Mesenchymal stem cell (in vitro differentiated cells and primary cell): ENCODE results near the gene ERMN.
"Not testable (repeated sequence)": the region's sequence is repeated elsewhere in the genome, so short reads cannot be mapped to it uniquely, and the experiment has no call there.

Experiments
- DNase-seq: peaks from one replicate; pipeline ENCODE4 v3.0.0-alpha.2; 2013
- H2AFZ ChIP-seq: one replicate; pipeline ENCODE4 v1.6.1; 2013; ENCODE audit warnings: low read depth, mild to moderate bottlenecking, control low read depth, inconsistent platforms, low read length, moderate library complexity
- H2AK5ac ChIP-seq: 2 replicates; pipeline ENCODE4 v1.6.1; 2013; ENCODE audit warnings: low read length, moderate library complexity, mild to moderate bottlenecking, inconsistent platforms; ENCODE audit not compliant: severe bottlenecking
- H2BK120ac ChIP-seq: one replicate; pipeline ENCODE4 v1.6.1; 2013; ENCODE audit warnings: low read depth, mild to moderate bottlenecking, inconsistent platforms, low read length, moderate library complexity
- H2BK12ac ChIP-seq, 2 experiments: one replicate each; pipeline ENCODE4 v1.6.1; 2013; ENCODE audit warnings: inconsistent platforms in 2 of 2, low read length in 2 of 2, mild to moderate bottlenecking in 2 of 2, moderate library complexity in 2 of 2, control low read depth in 1 of 2
- H2BK15ac ChIP-seq: one replicate; pipeline ENCODE4 v1.6.1; 2013; ENCODE audit warnings: mild to moderate bottlenecking, low read depth, inconsistent platforms; ENCODE audit not compliant: poor library complexity, severe bottlenecking
- H2BK5ac ChIP-seq: 2 replicates; pipeline ENCODE4 v1.6.1; 2013; ENCODE audit warnings: low read depth, mild to moderate bottlenecking, low read length, control low read depth, inconsistent platforms; ENCODE audit not compliant: poor library complexity, severe bottlenecking
- H3K14ac ChIP-seq, 2 experiments: one replicate each; pipeline ENCODE4 v1.6.1; 2013; ENCODE audit warnings: inconsistent platforms in 2 of 2, low read length in 2 of 2, control low read depth in 1 of 2, mild to moderate bottlenecking in 1 of 2, moderate library complexity in 1 of 2
- H3K18ac ChIP-seq, 2 experiments: one replicate each; pipeline ENCODE4 v1.6.1; 2013; ENCODE audit warnings: inconsistent platforms in 2 of 2, low read length in 2 of 2, control low read depth in 1 of 2, low read depth in 1 of 2, mild to moderate bottlenecking in 1 of 2
- H3K23ac ChIP-seq, 2 experiments: one replicate each; pipeline ENCODE4 v1.6.1; 2013; ENCODE audit warnings: inconsistent platforms in 2 of 2, low read length in 2 of 2, mild to moderate bottlenecking in 2 of 2, moderate library complexity in 2 of 2, control low read depth in 1 of 2
- H3K27ac ChIP-seq: 2 replicates; pipeline ENCODE4 v1.5.1; 2013; ENCODE audit warnings: mild to moderate bottlenecking, moderate library complexity, low read length, control low read depth, inconsistent platforms; ENCODE audit not compliant: poor library complexity, severe bottlenecking
- H3K27me3 ChIP-seq, 2 experiments: 2 replicates each; pipeline versions ENCODE4 v1.6.1 to v1.7.0; 2013; ENCODE audit warnings: low read length in 2 of 2, mild to moderate bottlenecking in 2 of 2, moderate library complexity in 2 of 2, control low read depth in 1 of 2, inconsistent platforms in 1 of 2; ENCODE audit not compliant: control insufficient read depth in 1 of 2, insufficient read depth in 1 of 2
- H3K36me3 ChIP-seq, 2 experiments: 2 replicates each; pipeline versions ENCODE4 v1.6.1 to v1.7.0; 2013; ENCODE audit warnings: low read length in 2 of 2, control low read depth in 1 of 2, inconsistent platforms in 1 of 2, low read depth in 1 of 2, mild to moderate bottlenecking in 1 of 2; ENCODE audit not compliant: insufficient read depth in 2 of 2, control insufficient read depth in 1 of 2
- H3K4ac ChIP-seq, 2 experiments: one replicate each; pipeline ENCODE4 v1.6.1; 2013; ENCODE audit warnings: inconsistent platforms in 2 of 2, low read length in 2 of 2, mild to moderate bottlenecking in 2 of 2, moderate library complexity in 2 of 2, control low read depth in 1 of 2, low read depth in 1 of 2
- H3K4me1 ChIP-seq: 2 replicates; pipeline ENCODE4 v1.6.1; 2013; ENCODE audit warnings: low read depth, low read length, control low read depth; ENCODE audit not compliant: control insufficient read depth, insufficient read depth
- H3K4me2 ChIP-seq: 2 replicates; pipeline ENCODE4 v1.6.1; 2013; ENCODE audit warnings: low read length, mild to moderate bottlenecking, inconsistent platforms; ENCODE audit not compliant: poor library complexity, severe bottlenecking
- H3K4me3 ChIP-seq, 2 experiments: 2 replicates each; pipeline versions ENCODE4 v1.5.1 to v1.7.0; 2013; ENCODE audit warnings: low read length in 2 of 2, mild to moderate bottlenecking in 2 of 2, control low read depth in 1 of 2, low read depth in 1 of 2; ENCODE audit not compliant: insufficient read depth in 1 of 2
- H3K79me1 ChIP-seq: replicated peaks from 2 replicates; pipeline ENCODE4 v1.6.1; 2013; ENCODE audit warnings: mild to moderate bottlenecking, control low read depth, low read length, inconsistent platforms; ENCODE audit not compliant: poor library complexity, severe bottlenecking
- H3K9ac ChIP-seq: 2 replicates; pipeline ENCODE4 v1.7.0; 2013; ENCODE audit warnings: mild to moderate bottlenecking, low read length, moderate library complexity
- H3K9me3 ChIP-seq: 2 replicates; pipeline ENCODE4 v1.7.0; 2013; ENCODE audit warnings: mild to moderate bottlenecking, low read length; ENCODE audit not compliant: control insufficient read depth
- H4K8ac ChIP-seq: one replicate; pipeline ENCODE4 v1.6.1; 2013; ENCODE audit warnings: inconsistent platforms, mild to moderate bottlenecking, low read length, moderate library complexity
- H4K91ac ChIP-seq: one replicate; pipeline ENCODE4 v1.6.1; 2013; ENCODE audit warnings: mild to moderate bottlenecking, low read length, inconsistent platforms
- whole genome bisulfite sequencing: methylation state at CpG from one replicate; pipeline ENCODE4 v1.1.7; 2013; ENCODE audit warnings: mixed read lengths; 5-methylcytosine and 5-hydroxymethylcytosine counted together

Gene ERMN

GRCh38 chr2:157345647-157346389, 20.2 kb upstream of the ERMN start:
- H2AK5ac ChIP-seq, result no peak overlapping the region
- H3K27ac ChIP-seq, result no peak overlapping the region
- no CpG with 5 or more reads among the region's 2 CpGs for WGBS
- no peak overlapping the region for H3K14ac ChIP-seq
- no peak overlapping the region for H4K91ac ChIP-seq
- H3K4me2 ChIP-seq, result no peak overlapping the region
- no peak overlapping the region for H3K23ac ChIP-seq
- H3K4ac ChIP-seq, result no peak overlapping the region
- no peak overlapping the region for H2BK5ac ChIP-seq
- H3K79me1 ChIP-seq, result no peaks in the 10 kb centered on the region
- H4K8ac ChIP-seq, result no peak overlapping the region
- no peak overlapping the region for H2BK120ac ChIP-seq
- no peaks in the 10 kb centered on the region for H3K27me3 ChIP-seq
- H3K18ac ChIP-seq, result no peak overlapping the region
- H2AFZ ChIP-seq, result no peak overlapping the region
- no peaks in the 10 kb centered on the region for H3K4me1 ChIP-seq
- no peaks in the 10 kb centered on the region for H3K36me3 ChIP-seq
- H2BK15ac ChIP-seq, result no peak overlapping the region
- DNase-seq, result no peak
- H3K9ac ChIP-seq, result no peak overlapping the region
- no peak overlapping the region for H2BK12ac ChIP-seq
- peaks cover 13% of the 10 kb centered on the region for H3K9me3 ChIP-seq
- no peak overlapping the region for H3K4me3 ChIP-seq

GRCh38 chr2:157341381-157341780, 15.8 kb upstream of the ERMN start:
- not testable (repeated sequence) for H3K27ac ChIP-seq, H2BK15ac ChIP-seq, H3K18ac ChIP-seq, H3K4me2 ChIP-seq, H4K8ac ChIP-seq, H2BK12ac ChIP-seq, H3K4me3 ChIP-seq, H3K4me1 ChIP-seq, H2BK5ac ChIP-seq, H2AK5ac ChIP-seq, H4K91ac ChIP-seq, H2BK120ac ChIP-seq, DNase-seq, H3K4ac ChIP-seq, H3K23ac ChIP-seq, H3K9ac ChIP-seq, H3K79me1 ChIP-seq, H3K27me3 ChIP-seq, H3K36me3 ChIP-seq, H3K14ac ChIP-seq, H2AFZ ChIP-seq
- H3K9me3 ChIP-seq, result peaks cover 13% of the 10 kb centered on the region
- 100% methylated on average over 2 of the region's 2 CpGs for WGBS

- Histone ChIP-seq H3K4me3 (no peak overlapping the region), H3K4me1 (no peaks in the 10 kb centered on the region), H3K23ac (no peak overlapping the region), H2BK120ac (no peak overlapping the region), H3K27me3 (no peaks in the 10 kb centered on the region), H3K18ac (no peak overlapping the region), H3K36me3 (no peaks in the 10 kb centered on the region), H4K91ac (no peak overlapping the region), H3K9ac (no peak overlapping the region), H4K8ac (no peak overlapping the region), H3K9me3 (peaks cover 10% of the 10 kb centered on the region), H2AFZ (no peak overlapping the region), H3K14ac (no peak overlapping the region), H3K27ac (no peak overlapping the region), H2BK5ac (no peak overlapping the region), H2BK12ac (no peak overlapping the region), H2AK5ac (no peak overlapping the region), H3K4me2 (no peak overlapping the region), H2BK15ac (no peak overlapping the region), H3K79me1 (no peaks in the 10 kb centered on the region), H3K4ac (no peak overlapping the region)
- no peak for DNase-seq
- WGBS, result 96% methylated on average over 4 of the region's 4 CpGs
Observed at GRCh38 chr2:157339965-157340655, 14.5 kb upstream of the ERMN start.

- H3K9me3 ChIP-seq, result peaks cover 4% of the 10 kb centered on the region
- no peaks in the 10 kb centered on the region for H3K36me3 ChIP-seq
- H2AFZ ChIP-seq, result no peak overlapping the region
- no peak overlapping the region for H3K23ac ChIP-seq
- no peak overlapping the region for H2BK12ac ChIP-seq
- H3K18ac ChIP-seq, result no peak overlapping the region
- no peak overlapping the region for H3K4me3 ChIP-seq
- no peak overlapping the region for H3K4me2 ChIP-seq
- no peak overlapping the region for H2BK5ac ChIP-seq
- no peak overlapping the region for H3K14ac ChIP-seq
- no peak overlapping the region for H3K27ac ChIP-seq
- H2BK15ac ChIP-seq, result no peak overlapping the region
- H4K8ac ChIP-seq, result no peak overlapping the region
- no peak overlapping the region for H3K4ac ChIP-seq
- DNase-seq, result no peak
- WGBS, result 87% methylated on average over 3 of the region's 3 CpGs
- H2BK120ac ChIP-seq, result no peak overlapping the region
- no peaks in the 10 kb centered on the region for H3K79me1 ChIP-seq
- H2AK5ac ChIP-seq, result no peak overlapping the region
- no peaks in the 10 kb centered on the region for H3K27me3 ChIP-seq
- no peaks in the 10 kb centered on the region for H3K4me1 ChIP-seq
- H4K91ac ChIP-seq, result no peak overlapping the region
- no peak overlapping the region for H3K9ac ChIP-seq
Observed at GRCh38 chr2:157337978-157338377, 12.4 kb upstream of the ERMN start.
